T-helper 1 cell (primary cell): ENCODE measurements around the gene HECW1.
A peak's percentile ranks its signal among the peaks of the same experiment; 100 is the strongest.
"Not testable (repeated sequence)": the region's sequence is repeated elsewhere in the genome, so short reads cannot be mapped to it uniquely, and the experiment has no call there.

ENCODE experiments used
- DNase-seq, 5 donors: peaks; one replicate each; pipeline ENCODE4 v3.0.0-alpha.2; 2012 to 2020

The HECW1 gene

GRCh38 chr7:43211693-43212092 is 99.2 kb downstream of the HECW1 start:
- no peak for DNase-seq

DNA sequence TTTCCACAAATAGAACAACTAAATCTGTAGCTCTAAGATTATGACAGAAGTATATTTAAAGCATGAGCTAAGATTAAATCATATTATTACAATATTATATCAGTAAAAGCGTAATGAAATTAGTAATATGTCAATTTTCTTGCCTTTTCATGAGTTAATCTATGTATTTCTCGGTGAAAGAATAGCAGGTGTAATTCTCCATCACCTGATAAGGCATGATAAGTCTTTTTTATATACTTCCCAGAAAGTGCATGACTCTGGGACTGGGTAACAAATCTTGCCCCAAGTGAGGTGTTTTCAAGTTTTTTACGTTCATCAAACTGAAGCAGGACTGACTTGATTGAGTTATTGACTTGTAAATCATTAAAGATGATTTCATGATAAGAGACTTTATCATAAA is 100.5 kb downstream of the HECW1 start:
- DNase-seq: no peak

DNA sequence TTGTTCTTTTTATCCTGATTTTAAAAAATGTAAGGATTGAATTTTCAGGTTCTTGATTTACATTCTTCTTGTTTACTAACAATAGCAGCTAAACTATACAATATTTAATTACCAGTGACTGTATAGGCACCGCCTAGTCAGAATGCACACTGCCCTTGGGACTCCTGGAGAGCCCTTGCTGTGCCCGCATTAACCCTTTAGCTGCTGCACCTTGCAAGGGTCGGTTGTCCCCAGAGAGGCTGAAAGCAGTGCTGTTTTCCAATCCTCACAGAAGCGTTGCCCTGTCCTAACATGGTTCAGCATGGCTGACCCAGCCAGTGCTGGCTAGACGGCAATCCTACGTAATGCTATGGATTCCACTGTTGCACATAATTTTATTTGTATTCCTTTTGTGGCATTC is 102.6 kb downstream of the HECW1 start:
- no peak for DNase-seq

DNA sequence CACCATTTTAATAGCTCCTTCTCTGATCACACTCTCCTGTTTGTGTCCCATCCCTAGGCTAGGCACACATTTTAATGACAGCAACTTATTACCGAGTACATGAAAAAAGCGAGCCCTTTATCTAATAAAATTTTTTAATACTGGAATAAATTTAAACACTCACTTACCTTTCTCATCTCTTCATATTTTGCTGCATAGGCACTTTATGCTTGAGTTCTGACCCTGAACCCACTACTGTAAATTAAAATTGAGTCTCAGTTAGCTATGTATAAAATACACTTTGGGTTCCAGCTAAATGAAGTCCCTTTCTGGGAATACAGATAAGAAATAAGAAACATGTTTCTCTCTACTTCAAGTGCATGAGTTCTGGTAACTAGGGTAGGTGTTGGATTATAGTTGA is 104.6 kb downstream of the HECW1 start:
- DNase-seq: no peak

GRCh38 chr7:43218901-43219300 is 106.5 kb downstream of the HECW1 start:
- DNase-seq: not testable (repeated sequence)

DNA sequence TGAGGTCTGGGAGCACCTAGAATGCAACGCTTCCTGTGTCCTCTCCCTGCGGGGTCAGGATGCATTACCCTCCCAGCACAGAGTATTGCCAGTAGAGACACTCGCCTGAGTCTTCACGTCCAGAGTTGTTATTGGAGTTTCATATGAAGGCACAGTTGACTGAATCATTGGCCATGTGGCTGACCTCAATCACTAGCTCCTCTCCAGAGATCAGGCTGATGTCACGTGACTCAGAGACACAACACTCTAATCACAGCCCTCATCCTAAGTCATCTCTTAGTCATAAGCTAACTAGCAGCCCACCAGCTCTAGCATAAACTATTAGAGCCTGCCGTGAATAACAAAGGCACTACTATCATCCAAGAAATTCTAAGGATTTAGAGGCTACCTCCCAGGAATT is 107.8 kb downstream of the HECW1 start:
- DNase-seq: no peak

DNA sequence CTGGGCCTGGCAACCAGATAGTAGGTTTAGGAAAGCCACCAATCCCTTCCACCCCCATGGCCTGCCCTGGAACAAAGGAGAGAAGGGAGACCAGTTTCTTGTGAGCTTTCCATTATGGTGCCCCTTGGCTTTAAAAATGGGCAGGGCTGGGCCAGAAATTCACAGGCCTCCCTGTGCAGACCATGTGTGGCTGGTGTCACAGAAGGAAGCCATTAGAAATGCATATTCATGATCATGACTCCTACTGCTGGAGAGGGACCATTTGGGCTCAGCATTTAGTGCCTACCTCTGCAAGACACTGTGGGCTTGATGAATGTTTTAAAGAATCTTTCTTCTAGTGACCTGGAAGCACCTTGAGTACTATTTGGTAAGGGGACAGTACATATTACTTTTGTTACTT is 108.3 kb downstream of the HECW1 start:
- no peak for DNase-seq

- no peak for DNase-seq
Observed at GRCh38 chr7:43229801-43230200, 117.4 kb downstream of the HECW1 start.

GRCh38 chr7:43232366-43232765 is 119.9 kb downstream of the HECW1 start:
- DNase-seq: no peak

DNA sequence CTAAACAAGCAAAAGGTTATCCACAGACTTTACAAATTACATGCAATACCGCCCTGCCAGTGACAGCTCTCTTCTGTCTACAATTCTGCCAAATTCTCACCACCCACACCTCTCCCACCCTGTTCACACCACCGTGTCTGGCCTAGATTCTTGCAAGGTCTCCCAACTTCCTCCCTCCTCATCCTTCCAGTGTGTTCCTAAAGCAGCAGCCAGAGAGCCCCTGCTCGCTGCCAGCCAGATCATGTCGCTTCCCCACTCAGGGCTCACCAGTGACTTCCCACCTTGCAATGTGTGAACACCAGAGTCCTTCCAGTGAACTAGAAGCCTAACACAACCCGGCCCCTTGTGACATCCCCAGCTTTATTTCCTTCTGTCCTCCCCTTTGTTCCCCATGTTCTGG is 121.6 kb downstream of the HECW1 start:
- no peak for DNase-seq

- no peak for DNase-seq
Observed at GRCh38 chr7:43234968-43235367, 122.5 kb downstream of the HECW1 start.

GRCh38 chr7:43240565-43240964 is 128.1 kb downstream of the HECW1 start:
- DNase-seq: no peak

GRCh38 chr7:43242628-43243255 is 130.3 kb downstream of the HECW1 start:
- no peak for DNase-seq

DNA sequence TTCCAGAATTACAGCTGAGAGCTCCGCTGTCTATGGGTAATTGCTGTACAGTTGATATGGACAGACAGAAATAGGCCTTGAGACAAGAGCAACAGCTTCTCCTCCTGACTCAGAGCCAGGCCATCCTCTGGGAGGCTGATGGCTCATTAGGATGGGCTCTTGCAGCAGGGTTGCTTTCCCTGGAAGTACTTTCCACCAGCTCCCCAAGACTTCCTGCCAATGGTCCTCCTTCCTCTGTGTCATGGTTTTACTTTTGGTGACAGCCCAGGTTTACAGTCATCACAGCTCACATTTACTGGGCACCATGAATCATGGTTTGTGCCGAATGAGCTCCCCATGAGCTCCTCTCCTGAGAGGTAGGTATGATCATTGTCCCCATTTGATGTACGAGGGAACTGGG is 131.8 kb downstream of the HECW1 start:
- no peak for DNase-seq

DNA sequence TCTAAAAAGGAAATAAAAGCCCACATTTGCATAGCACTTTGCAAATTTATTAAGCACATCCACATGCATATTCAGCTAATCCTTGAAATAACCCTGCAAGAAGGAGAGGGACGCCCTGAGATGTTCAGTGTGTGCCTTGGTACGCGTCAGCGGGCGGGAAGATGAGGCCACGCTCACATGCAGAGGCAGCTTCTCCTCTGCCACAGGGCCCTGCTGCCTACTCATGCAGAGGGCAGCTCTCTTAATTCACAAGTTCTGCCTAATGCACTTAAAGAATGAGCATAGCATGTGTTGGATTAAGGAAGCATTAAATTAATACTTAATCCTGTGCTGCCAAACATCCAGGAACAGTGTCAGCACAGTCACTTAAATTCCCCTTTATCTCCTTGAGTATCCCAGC is 132.3 kb downstream of the HECW1 start:
- DNase-seq: no peak

DNA sequence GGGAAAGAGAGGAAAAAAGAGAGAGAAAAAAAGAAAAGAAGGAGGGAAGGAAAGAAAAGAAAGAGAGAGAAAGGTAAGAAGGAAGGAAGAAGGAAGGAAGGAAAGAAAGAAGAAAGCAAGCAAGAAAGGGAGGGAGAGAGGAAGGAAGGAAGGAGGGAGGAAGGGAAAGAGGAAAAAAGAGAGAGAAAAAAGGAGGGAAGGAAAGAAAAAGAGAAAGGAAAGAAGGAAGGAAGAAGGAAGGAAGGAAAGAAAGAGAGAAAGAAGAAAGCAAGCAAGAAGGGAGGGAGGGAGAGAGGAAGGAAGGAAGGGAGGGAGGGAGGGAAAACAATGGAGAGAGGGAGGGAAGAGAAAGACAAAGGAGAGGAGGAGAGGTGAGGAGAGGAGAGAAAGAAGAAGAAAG is 135.3 kb downstream of the HECW1 start:
- DNase-seq: no peak

GRCh38 chr7:43248553-43248952 is 136.1 kb downstream of the HECW1 start:
- DNase-seq: no peak

- DNase-seq: no peak
Observed at GRCh38 chr7:43248961-43249822, 136.7 kb downstream of the HECW1 start.

- DNase-seq: no peak
Observed at GRCh38 chr7:43249823-43250145, 137.3 kb downstream of the HECW1 start.

- DNase-seq: peak; percentile 20 to 64 (median 28)
Observed at GRCh38 chr7:43260980-43261878, 148.8 kb downstream of the HECW1 start.

- no peak for DNase-seq
Observed at GRCh38 chr7:43265139-43265538, 152.7 kb downstream of the HECW1 start.

GRCh38 chr7:43273939-43274719 is 161.7 kb downstream of the HECW1 start:
- no peak for DNase-seq

GRCh38 chr7:43274752-43275151 is 162.3 kb downstream of the HECW1 start:
- no peak for DNase-seq
